GM21447 (cell line): ENCODE data around the gene VOPP1.
A peak's percentile ranks its signal among the peaks of the same experiment; 100 is the strongest.

Experiments used
- ATAC-seq: cut with Tn5 transposase; IDR thresholded peaks from one replicate; pipeline ENCODE4 v1.9.1; 2021; ENCODE audit not compliant: unreplicated experiment

VOPP1 gene

GRCh38 chr7:55533050-55533728 is 39.1 kb downstream of the VOPP1 start:
- ATAC-seq = peak; percentile 55

- ATAC-seq = no peak
Observed at GRCh38 chr7:55532150-55532917, 40.0 kb downstream of the VOPP1 start.

GRCh38 chr7:55531536-55531935 is 40.8 kb downstream of the VOPP1 start:
- no peak for ATAC-seq

- ATAC-seq = no peak
Observed at GRCh38 chr7:55527307-55527706, 45.0 kb downstream of the VOPP1 start.

- ATAC-seq = peak; percentile 60
Observed at GRCh38 chr7:55526770-55527169, 45.5 kb downstream of the VOPP1 start.

- ATAC-seq = no peak
Observed at GRCh38 chr7:55526329-55526728, 46.0 kb downstream of the VOPP1 start.

- no peak for ATAC-seq
Observed at GRCh38 chr7:55524558-55525310, 47.6 kb downstream of the VOPP1 start.

- no peak for ATAC-seq
Observed at GRCh38 chr7:55523366-55523765, 48.9 kb downstream of the VOPP1 start.

- no peak for ATAC-seq
Observed at GRCh38 chr7:55521917-55522902, 50.1 kb downstream of the VOPP1 start.

GRCh38 chr7:55521512-55521911 is 50.8 kb downstream of the VOPP1 start:
- no peak for ATAC-seq

- ATAC-seq = no peak
Observed at GRCh38 chr7:55520426-55521140, 51.7 kb downstream of the VOPP1 start.

- no peak for ATAC-seq
Observed at GRCh38 chr7:55518836-55519235, 53.5 kb downstream of the VOPP1 start.

- ATAC-seq = no peak
Observed at GRCh38 chr7:55517936-55518689, 54.2 kb downstream of the VOPP1 start.

GRCh38 chr7:55517191-55517633 is 55.1 kb downstream of the VOPP1 start:
- peak; percentile 64 for ATAC-seq

- no peak for ATAC-seq
Observed at GRCh38 chr7:55516409-55516808, 55.9 kb downstream of the VOPP1 start.

GRCh38 chr7:55515569-55516279 is 56.6 kb downstream of the VOPP1 start:
- peak; percentile 48 for ATAC-seq

GRCh38 chr7:55514546-55515265 is 57.6 kb downstream of the VOPP1 start:
- ATAC-seq = no peak

- ATAC-seq = no peak
Observed at GRCh38 chr7:55513868-55514267, 58.4 kb downstream of the VOPP1 start.
